22Rv1 (cell line): Measurements from ENCODE around the gene POU2AF2.

Source experiments
- CTCF ChIP-seq: fragments of 450-650 bp; IDR thresholded peaks from 2 replicates; pipeline ENCODE4 v1.5.1; 2017; ENCODE audit warnings: mild to moderate bottlenecking
- ZFX ChIP-seq: fragments of 450-650 bp; IDR thresholded peaks from 2 replicates; pipeline ENCODE4 v1.6.1; 2017; ENCODE audit warnings: antibody characterized with exemption, borderline replicate concordance

- TF ChIP-seq CTCF = no peak
- TF ChIP-seq ZFX = no peak
These were observed 1.4 kb downstream of the POU2AF2 start for GRCh38 chr11:111246956-111247355.
